SH-SY5Y (cell line): ENCODE measurements around the gene OR52E5.

Experiments
- GATA2 ChIP-seq: IDR thresholded peaks from 2 replicates; pipeline ENCODE4 v1.6.1; 2011; ENCODE audit warnings: mild to moderate bottlenecking, low read depth, low read length
- GATA3 ChIP-seq: IDR thresholded peaks from 2 replicates; pipeline ENCODE4 v1.6.1; 2011; ENCODE audit warnings: low read depth, mild to moderate bottlenecking, low read length, moderate library complexity

DNA sequence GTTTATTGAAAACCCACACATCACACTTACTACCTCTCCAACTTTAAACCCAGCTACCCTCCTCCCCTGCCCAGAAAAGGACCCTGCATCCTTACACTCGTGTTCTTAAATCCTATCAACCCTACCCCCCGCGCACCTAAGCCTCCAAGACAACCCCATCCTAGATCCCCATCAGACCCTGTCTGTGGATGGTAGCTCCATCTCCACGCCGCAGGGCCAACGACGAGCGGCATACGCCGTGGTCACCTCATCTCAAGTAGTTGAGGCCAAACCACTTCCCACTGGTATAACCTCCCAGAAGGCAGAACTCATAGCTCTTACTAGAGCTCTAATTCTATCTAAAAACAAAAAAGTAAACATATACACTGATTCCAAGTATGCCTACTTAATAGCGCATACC, 39.7 kb downstream of the OR52E5 start:
- no peak for TF ChIP-seq GATA3
- no peak for TF ChIP-seq GATA2
